ENCODE measurements around the gene DPM2. TPM values are rescaled to one million over a fixed set of nuclear protein-coding genes. Genes with fewer than 3 reads are reported as not detected.

Gene DPM2
- total and polyA plus RNA-seq, 4 donors: 20.5 to 51.3 (median 50.9) TPM

- DNase-seq: no peak
- Histone ChIP-seq H3K9me3 (ENCODE audit: control insufficient read depth in 4 of 4, insufficient read depth in 3 of 4, low read length in 3 of 4) (no peaks in the 10 kb centered on the region), H3K9ac (ENCODE audit: insufficient read depth in 1 of 2, low read length in 2 of 2) (no peak overlapping the region), H3K4me3 (no peak overlapping the region), H3K27me3 (ENCODE audit: control insufficient read depth in 3 of 3, insufficient read depth in 3 of 3, low read length in 2 of 3) (no peaks in the 10 kb centered on the region), H3K27ac (ENCODE audit: low read depth in 1 of 2, low read length in 1 of 2) (peak overlapping the region in 1 of 2 donors; percentile 36), H3K4me1 (ENCODE audit: control insufficient read depth in 5 of 5, insufficient read depth in 5 of 5, low read length in 5 of 5) (peaks cover 9 to 93% (median 38%) of the 10 kb centered on the region in 5 donors), H3K36me3 (ENCODE audit: control insufficient read depth in 4 of 4, insufficient read depth in 4 of 4, low read length in 4 of 4) (peaks cover 0 to 3% (median 0%) of the 10 kb centered on the region in 4 donors)
- 60 to 84% methylated on average over 10 of the region's 10 CpGs for WGBS, 2 donors
- no peak for TF ChIP-seq CTCF (IDR thresholded peaks at IDR 0.05; ENCODE audit: control extremely low read depth, extremely low read depth)
- ATAC-seq (ENCODE audit: insufficient read depth, low FRiP score): no peak
Observed at GRCh38 chr9:127974769-127975261, 37.2 kb upstream of the DPM2 start.

GRCh38 chr9:127974001-127974768 is 36.5 kb upstream of the DPM2 start:
- no peaks in the 10 kb centered on the region for H3K27me3 ChIP-seq (ENCODE audit: control insufficient read depth in 3 of 3, insufficient read depth in 3 of 3, low read length in 2 of 3)
- WGBS, 2 donors: 68 to 79% methylated on average over 12 of the region's 12 CpGs
- no peak overlapping the region for H3K9ac ChIP-seq (ENCODE audit: insufficient read depth in 1 of 2, low read length in 2 of 2)
- TF ChIP-seq CTCF (IDR thresholded peaks at IDR 0.05; ENCODE audit: control extremely low read depth, extremely low read depth): no peak
- DNase-seq (no peak), ATAC-seq (ENCODE audit: insufficient read depth, low FRiP score) (no peak)
- peak overlapping the region; percentile 35 to 51 for H3K27ac ChIP-seq (ENCODE audit: low read depth in 1 of 2, low read length in 1 of 2)
- no peak overlapping the region for H3K4me3 ChIP-seq
- H3K4me1 ChIP-seq (ENCODE audit: control insufficient read depth in 5 of 5, insufficient read depth in 5 of 5, low read length in 5 of 5): peaks cover 13 to 94% (median 45%) of the 10 kb centered on the region in 5 donors
- peaks cover 0 to 3% (median 0%) of the 10 kb centered on the region in 4 donors for H3K36me3 ChIP-seq (ENCODE audit: control insufficient read depth in 4 of 4, insufficient read depth in 4 of 4, low read length in 4 of 4)
- no peaks in the 10 kb centered on the region for H3K9me3 ChIP-seq (ENCODE audit: control insufficient read depth in 4 of 4, insufficient read depth in 3 of 4, low read length in 3 of 4)

- Histone ChIP-seq H3K27me3 (ENCODE audit: control insufficient read depth in 3 of 3, insufficient read depth in 3 of 3, low read length in 2 of 3) (no peaks in the 10 kb centered on the region), H3K27ac (ENCODE audit: low read depth in 1 of 2, low read length in 1 of 2) (peak overlapping the region; percentile 35 to 51), H3K36me3 (ENCODE audit: control insufficient read depth in 4 of 4, insufficient read depth in 4 of 4, low read length in 4 of 4) (peaks cover 0 to 3% (median 0%) of the 10 kb centered on the region in 4 donors), H3K9ac (ENCODE audit: insufficient read depth in 1 of 2, low read length in 2 of 2) (peak overlapping the region in 1 of 2 donors; percentile 33), H3K4me1 (ENCODE audit: control insufficient read depth in 5 of 5, insufficient read depth in 5 of 5, low read length in 5 of 5) (peaks cover 15 to 94% (median 52%) of the 10 kb centered on the region in 5 donors), H3K9me3 (ENCODE audit: control insufficient read depth in 4 of 4, insufficient read depth in 3 of 4, low read length in 3 of 4) (no peaks in the 10 kb centered on the region), H3K4me3 (no peak overlapping the region)
- no peak for TF ChIP-seq CTCF (IDR thresholded peaks at IDR 0.05; ENCODE audit: control extremely low read depth, extremely low read depth)
- 67 to 80% methylated on average over 17 of the region's 17 CpGs for WGBS, 2 donors
- DNase-seq (no peak), ATAC-seq (ENCODE audit: insufficient read depth, low FRiP score) (no peak)
Observed at GRCh38 chr9:127973169-127974000, 35.7 kb upstream of the DPM2 start.
